Measurements from ENCODE around the gene TIMM44.

GRCh38 chr19:7907544-7907943, 35.9 kb downstream of the TIMM44 start:
- TF ChIP-seq, protein P1, sequence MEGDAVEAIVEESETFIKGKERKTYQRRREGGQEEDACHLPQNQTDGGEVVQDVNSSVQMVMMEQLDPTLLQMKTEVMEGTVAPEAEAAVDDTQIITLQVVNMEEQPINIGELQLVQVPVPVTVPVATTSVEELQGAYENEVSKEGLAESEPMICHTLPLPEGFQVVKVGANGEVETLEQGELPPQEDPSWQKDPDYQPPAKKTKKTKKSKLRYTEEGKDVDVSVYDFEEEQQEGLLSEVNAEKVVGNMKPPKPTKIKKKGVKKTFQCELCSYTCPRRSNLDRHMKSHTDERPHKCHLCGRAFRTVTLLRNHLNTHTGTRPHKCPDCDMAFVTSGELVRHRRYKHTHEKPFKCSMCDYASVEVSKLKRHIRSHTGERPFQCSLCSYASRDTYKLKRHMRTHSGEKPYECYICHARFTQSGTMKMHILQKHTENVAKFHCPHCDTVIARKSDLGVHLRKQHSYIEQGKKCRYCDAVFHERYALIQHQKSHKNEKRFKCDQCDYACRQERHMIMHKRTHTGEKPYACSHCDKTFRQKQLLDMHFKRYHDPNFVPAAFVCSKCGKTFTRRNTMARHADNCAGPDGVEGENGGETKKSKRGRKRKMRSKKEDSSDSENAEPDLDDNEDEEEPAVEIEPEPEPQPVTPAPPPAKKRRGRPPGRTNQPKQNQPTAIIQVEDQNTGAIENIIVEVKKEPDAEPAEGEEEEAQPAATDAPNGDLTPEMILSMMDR (IDR thresholded peaks at IDR 0.05): no peak
- TF ChIP-seq EZH2 (IDR thresholded peaks at IDR 0.05) (no peak), EZH2phosphoT487 (IDR thresholded peaks at IDR 0.05) (no peak)
